ENCODE results near the gene CDH13.

Gene CDH13

DNA sequence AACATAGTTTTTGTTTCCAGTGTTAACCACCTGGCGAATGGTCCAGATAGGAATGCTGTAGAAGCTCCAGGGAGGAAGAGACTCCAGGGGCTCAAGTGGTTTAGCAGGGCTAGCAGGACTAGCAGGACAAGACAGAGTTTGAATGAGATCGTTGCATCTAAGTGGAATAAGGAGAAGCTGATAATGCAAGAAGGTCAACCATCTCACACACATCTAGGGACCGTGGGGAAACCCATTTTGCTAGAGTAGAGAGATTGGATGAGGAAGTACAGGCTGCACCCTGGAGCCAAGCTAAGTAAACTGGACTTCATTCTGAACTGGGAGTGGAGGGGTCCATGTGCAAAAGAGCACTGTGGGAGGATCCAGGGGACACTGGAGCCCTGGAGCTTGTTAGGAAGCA, 1094.9 kb downstream of the CDH13 start:
- Histone ChIP-seq H3K4me2 (ENCODE audit: low read length) (no peak overlapping the region), H3K27me3 (ENCODE audit: low read depth, low read length) (no peaks in the 10 kb centered on the region; the same call in 1 of the 2 replicates), H3K27ac (ENCODE audit: low read length) (no peak overlapping the region), H4K20me1 (ENCODE audit: insufficient read depth, low read length) (no peaks in the 10 kb centered on the region), H3K79me2 (ENCODE audit: low read length) (no peaks in the 10 kb centered on the region), H3K4me1 (ENCODE audit: low read length) (no peaks in the 10 kb centered on the region), H3K9me3 (ENCODE audit: insufficient read depth, low read length) (no peaks in the 10 kb centered on the region), H3K36me3 (replicated peaks; ENCODE audit: low read depth, low read length) (no peaks in the 10 kb centered on the region), H2AFZ (ENCODE audit: low read depth, low read length) (no peak overlapping the region), H3K9ac (ENCODE audit: low read length) (no peak overlapping the region), H3K4me3 (ENCODE audit: low read length) (no peak overlapping the region)
- TF ChIP-seq EZH2phosphoT487 (IDR thresholded peaks at IDR 0.05; ENCODE audit: low read depth) = no peak
- TF ChIP-seq, protein P1, sequence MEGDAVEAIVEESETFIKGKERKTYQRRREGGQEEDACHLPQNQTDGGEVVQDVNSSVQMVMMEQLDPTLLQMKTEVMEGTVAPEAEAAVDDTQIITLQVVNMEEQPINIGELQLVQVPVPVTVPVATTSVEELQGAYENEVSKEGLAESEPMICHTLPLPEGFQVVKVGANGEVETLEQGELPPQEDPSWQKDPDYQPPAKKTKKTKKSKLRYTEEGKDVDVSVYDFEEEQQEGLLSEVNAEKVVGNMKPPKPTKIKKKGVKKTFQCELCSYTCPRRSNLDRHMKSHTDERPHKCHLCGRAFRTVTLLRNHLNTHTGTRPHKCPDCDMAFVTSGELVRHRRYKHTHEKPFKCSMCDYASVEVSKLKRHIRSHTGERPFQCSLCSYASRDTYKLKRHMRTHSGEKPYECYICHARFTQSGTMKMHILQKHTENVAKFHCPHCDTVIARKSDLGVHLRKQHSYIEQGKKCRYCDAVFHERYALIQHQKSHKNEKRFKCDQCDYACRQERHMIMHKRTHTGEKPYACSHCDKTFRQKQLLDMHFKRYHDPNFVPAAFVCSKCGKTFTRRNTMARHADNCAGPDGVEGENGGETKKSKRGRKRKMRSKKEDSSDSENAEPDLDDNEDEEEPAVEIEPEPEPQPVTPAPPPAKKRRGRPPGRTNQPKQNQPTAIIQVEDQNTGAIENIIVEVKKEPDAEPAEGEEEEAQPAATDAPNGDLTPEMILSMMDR (IDR thresholded peaks at IDR 0.05; ENCODE audit: low read depth, low read length) = no peak

DNA sequence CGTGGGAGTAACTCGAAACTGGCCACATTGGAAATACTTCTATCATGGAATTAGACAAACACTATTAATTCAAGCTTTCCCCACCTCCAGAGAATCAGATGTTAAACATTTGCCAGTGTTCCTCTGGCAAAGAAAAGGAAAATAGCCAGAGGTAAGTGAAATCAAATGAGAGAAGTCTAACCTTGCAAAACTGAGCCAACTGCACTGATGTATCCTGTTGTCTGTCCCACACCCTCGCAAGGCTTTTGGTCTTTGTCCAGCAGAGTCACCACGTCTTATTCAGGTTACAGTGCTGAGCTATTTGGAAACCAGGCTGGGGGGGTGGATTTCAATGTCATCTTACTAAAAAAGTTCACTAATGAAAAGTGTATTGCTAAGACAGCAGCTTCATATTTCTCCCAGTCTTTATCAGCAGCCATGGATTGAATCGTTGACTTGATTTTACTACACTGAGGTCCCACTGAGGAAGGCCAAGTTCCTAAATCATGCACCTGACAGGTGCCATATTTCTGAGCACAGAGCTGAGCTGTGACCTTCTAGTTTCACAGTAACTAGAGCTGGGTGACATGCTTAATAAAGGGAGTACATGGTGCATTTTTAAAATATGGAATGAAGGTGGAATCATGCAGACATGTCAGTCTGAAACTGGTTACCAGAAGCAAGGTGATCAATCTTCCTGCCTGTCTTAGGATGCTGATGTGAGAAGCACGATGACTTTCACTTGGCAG, 1095.9 kb downstream of the CDH13 start:
- no peak overlapping the region for H3K27ac ChIP-seq (ENCODE audit: low read length)
- no peak overlapping the region for H3K4me3 ChIP-seq (ENCODE audit: low read length)
- no peaks in the 10 kb centered on the region for H3K4me1 ChIP-seq (ENCODE audit: low read length)
- no peaks in the 10 kb centered on the region for H3K9me3 ChIP-seq (ENCODE audit: insufficient read depth, low read length)
- no peaks in the 10 kb centered on the region for H3K36me3 ChIP-seq (replicated peaks; ENCODE audit: low read depth, low read length)
- no peaks in the 10 kb centered on the region for H4K20me1 ChIP-seq (ENCODE audit: insufficient read depth, low read length)
- H3K27me3 ChIP-seq (ENCODE audit: low read depth, low read length) = no peaks in the 10 kb centered on the region; the same call in 1 of the 2 replicates
- TF ChIP-seq, protein P1 (IDR thresholded peaks at IDR 0.05; ENCODE audit: low read depth, low read length) = no peak
- TF ChIP-seq EZH2phosphoT487 (IDR thresholded peaks at IDR 0.05; ENCODE audit: low read depth) = no peak
- H2AFZ ChIP-seq (ENCODE audit: low read depth, low read length) = no peak overlapping the region
- H3K9ac ChIP-seq (ENCODE audit: low read length) = no peak overlapping the region
- H3K79me2 ChIP-seq (ENCODE audit: low read length) = no peaks in the 10 kb centered on the region
- no peak overlapping the region for H3K4me2 ChIP-seq (ENCODE audit: low read length)

DNA sequence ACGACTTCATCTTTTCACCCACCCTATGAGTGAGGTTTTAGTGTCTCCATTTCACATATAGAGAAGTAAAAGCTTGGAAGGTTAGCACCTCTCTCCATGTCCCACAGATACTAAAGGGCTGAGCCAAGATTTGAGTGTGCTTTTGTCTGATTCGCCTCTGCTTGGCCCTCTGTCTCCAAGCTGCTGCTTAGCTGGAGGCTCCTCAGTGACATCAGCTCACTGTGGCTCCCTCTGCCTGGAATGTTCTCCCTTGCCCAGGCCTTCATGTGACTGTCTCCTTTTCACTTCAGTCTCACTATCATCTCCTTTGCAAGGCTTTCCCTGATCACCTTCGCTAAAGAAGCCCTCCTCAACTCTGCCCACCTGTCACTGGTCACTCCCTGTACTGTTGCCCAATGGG, 1096.5 kb downstream of the CDH13 start:
- no peak for TF ChIP-seq EZH2phosphoT487 (IDR thresholded peaks at IDR 0.05; ENCODE audit: low read depth)
- TF ChIP-seq, protein P1 (IDR thresholded peaks at IDR 0.05; ENCODE audit: low read depth, low read length) = no peak
- Histone ChIP-seq H3K4me1 (ENCODE audit: low read length) (no peaks in the 10 kb centered on the region), H3K9ac (ENCODE audit: low read length) (no peak overlapping the region), H3K4me2 (ENCODE audit: low read length) (no peak overlapping the region), H3K9me3 (ENCODE audit: insufficient read depth, low read length) (no peaks in the 10 kb centered on the region), H3K4me3 (ENCODE audit: low read length) (no peak overlapping the region), H2AFZ (ENCODE audit: low read depth, low read length) (no peak overlapping the region), H4K20me1 (ENCODE audit: insufficient read depth, low read length) (no peaks in the 10 kb centered on the region), H3K79me2 (ENCODE audit: low read length) (no peaks in the 10 kb centered on the region), H3K36me3 (replicated peaks; ENCODE audit: low read depth, low read length) (no peaks in the 10 kb centered on the region), H3K27ac (ENCODE audit: low read length) (no peak overlapping the region), H3K27me3 (ENCODE audit: low read depth, low read length) (no peaks in the 10 kb centered on the region; the same call in 1 of the 2 replicates)

DNA sequence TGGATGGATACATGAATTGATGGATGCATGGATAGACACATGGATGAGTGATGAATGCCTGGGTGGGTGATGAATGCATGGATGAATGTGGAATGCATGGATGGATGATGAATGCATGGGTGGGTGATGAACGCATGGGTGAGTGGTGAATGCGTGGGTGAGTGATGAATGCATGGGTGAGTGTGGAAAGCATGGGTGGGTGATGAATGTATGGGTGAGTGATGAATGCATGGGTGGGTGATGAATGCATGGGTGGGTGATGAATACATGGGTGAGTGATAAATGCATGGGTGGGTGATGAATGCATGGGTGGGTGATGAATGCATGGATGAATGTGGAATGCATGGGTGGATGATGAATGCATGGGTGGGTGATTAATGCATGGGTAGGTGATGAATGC, 1097.1 kb downstream of the CDH13 start:
- TF ChIP-seq, protein P1 (IDR thresholded peaks at IDR 0.05; ENCODE audit: low read depth, low read length) = no peak
- no peak for TF ChIP-seq EZH2phosphoT487 (IDR thresholded peaks at IDR 0.05; ENCODE audit: low read depth)
- no peaks in the 10 kb centered on the region for H3K4me1 ChIP-seq (ENCODE audit: low read length)
- H3K4me3 ChIP-seq (ENCODE audit: low read length) = no peak overlapping the region
- no peaks in the 10 kb centered on the region; the same call in 1 of the 2 replicates for H3K27me3 ChIP-seq (ENCODE audit: low read depth, low read length)
- H3K36me3 ChIP-seq (replicated peaks; ENCODE audit: low read depth, low read length) = no peaks in the 10 kb centered on the region
- H3K9ac ChIP-seq (ENCODE audit: low read length) = no peak overlapping the region
- H3K9me3 ChIP-seq (ENCODE audit: insufficient read depth, low read length) = no peaks in the 10 kb centered on the region
- no peaks in the 10 kb centered on the region for H3K79me2 ChIP-seq (ENCODE audit: low read length)
- H4K20me1 ChIP-seq (ENCODE audit: insufficient read depth, low read length) = no peaks in the 10 kb centered on the region
- H3K4me2 ChIP-seq (ENCODE audit: low read length) = no peak overlapping the region
- H3K27ac ChIP-seq (ENCODE audit: low read length) = no peak overlapping the region
- H2AFZ ChIP-seq (ENCODE audit: low read depth, low read length) = no peak overlapping the region

Data from OCI-LY3 (cell line).